Mammary epithelial cell (primary cell): Measurements from ENCODE around the gene C15orf39.

Source experiments
- EZH2 ChIP-seq: IDR thresholded peaks from 2 replicates; pipeline ENCODE4 v1.6.1; 2012; ENCODE audit warnings: low read length, inconsistent platforms, borderline replicate concordance
- TF ChIP-seq, protein P1 (sequence below), 2 donors: IDR thresholded peaks in 1 of 2; conservative IDR thresholded peaks in 1 of 2; 2 replicates each; pipeline ENCODE4 v1.5.1; 2011 to 2012; ENCODE audit warnings: inconsistent platforms in 2 of 2, low read length in 2 of 2, mild to moderate bottlenecking in 2 of 2, control low read depth in 1 of 2, low read depth in 1 of 2; ENCODE audit not compliant: insufficient read depth in 1 of 2; ENCODE audit errors: extremely low read depth in 1 of 2

DNA sequence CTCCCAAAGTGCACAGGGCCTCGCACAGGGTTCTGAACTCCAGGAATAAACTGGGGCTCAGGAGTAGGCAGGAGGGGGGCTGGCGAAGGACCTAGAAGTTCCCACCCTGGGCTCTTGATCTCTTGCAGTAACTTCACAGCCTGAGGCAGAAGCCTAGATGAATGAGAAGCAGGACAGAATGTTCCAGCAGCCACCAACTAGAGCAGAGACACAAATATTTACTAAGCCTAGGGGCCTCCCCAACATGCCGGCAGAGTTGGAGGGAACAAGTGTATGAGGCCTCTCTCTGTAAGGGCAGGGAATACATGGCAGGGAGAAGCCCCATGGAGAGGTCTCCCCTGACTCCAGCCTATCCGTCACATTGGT, 25.3 kb upstream of the C15orf39 start:
- TF ChIP-seq, protein P1, sequence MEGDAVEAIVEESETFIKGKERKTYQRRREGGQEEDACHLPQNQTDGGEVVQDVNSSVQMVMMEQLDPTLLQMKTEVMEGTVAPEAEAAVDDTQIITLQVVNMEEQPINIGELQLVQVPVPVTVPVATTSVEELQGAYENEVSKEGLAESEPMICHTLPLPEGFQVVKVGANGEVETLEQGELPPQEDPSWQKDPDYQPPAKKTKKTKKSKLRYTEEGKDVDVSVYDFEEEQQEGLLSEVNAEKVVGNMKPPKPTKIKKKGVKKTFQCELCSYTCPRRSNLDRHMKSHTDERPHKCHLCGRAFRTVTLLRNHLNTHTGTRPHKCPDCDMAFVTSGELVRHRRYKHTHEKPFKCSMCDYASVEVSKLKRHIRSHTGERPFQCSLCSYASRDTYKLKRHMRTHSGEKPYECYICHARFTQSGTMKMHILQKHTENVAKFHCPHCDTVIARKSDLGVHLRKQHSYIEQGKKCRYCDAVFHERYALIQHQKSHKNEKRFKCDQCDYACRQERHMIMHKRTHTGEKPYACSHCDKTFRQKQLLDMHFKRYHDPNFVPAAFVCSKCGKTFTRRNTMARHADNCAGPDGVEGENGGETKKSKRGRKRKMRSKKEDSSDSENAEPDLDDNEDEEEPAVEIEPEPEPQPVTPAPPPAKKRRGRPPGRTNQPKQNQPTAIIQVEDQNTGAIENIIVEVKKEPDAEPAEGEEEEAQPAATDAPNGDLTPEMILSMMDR (conservative IDR thresholded peaks at IDR 0.05 in 1 of 2, IDR thresholded peaks at IDR 0.05 in 1 of 2; ENCODE audit: extremely low read depth in 1 of 2, insufficient read depth in 1 of 2, low read depth in 1 of 2, low read length in 2 of 2) = no peak
- TF ChIP-seq EZH2 = no peak
